ENCODE measurements around the gene LNX2.

LNX2 gene

GRCh38 chr13:27607125-27607524 lies 13.2 kb downstream of the LNX2 start:
- TF ChIP-seq CTCF (conservative IDR thresholded peaks at IDR 0.05): no peak
- peak overlapping the region; percentile 46 for H3K27ac ChIP-seq

DNA sequence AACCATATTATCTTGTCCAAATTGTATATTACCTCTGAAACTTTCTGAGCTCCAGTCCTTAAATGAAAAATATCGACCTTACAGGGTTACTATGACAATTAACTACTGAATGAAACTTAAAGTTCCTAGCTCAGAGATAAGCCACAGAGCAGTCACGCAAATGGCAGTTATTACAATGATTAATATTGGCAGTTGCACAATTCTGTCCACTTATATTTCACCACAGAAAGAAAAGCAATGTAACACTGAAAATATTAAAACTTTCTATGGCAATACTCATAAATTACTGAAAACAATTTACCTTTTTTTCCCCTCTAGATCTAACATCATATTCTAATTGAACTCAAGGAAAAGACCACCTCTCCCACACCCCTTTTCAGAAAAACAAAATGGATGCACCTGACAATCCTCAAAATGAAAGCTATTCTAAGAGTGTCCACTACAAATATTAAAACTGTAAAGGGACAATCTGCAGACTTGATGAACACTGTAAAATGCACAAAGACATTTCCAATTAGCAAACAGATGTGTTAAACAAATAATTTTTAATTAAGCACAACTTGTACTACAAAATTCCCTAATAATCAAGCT lies 14.6 kb downstream of the LNX2 start:
- no peak for TF ChIP-seq CTCF (conservative IDR thresholded peaks at IDR 0.05)
- peak overlapping the region; percentile 46 for H3K27ac ChIP-seq

DNA sequence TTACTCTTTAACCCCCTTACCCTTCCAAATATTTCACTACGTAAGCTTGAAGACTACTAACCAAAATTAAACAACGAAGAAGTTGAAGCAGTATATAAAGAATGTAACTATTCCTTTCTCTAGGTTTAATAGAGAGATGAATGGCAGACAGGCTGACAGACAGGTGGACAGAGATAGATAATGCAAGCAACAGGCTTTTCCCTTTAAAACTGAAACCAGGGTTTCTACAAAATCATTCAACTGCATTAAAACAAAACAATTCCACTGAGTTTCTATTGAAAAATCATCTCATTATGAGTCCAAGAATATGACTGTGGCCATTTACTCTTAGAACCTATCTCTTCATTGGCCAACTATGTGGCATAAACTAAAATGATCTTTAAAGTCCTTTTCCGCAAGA lies 15.2 kb downstream of the LNX2 start:
- peak overlapping the region; percentile 46; the same call in 1 of the 2 replicates for H3K27ac ChIP-seq

GRCh38 chr13:27601803-27602202 lies 18.5 kb downstream of the LNX2 start:
- no peak for TF ChIP-seq CTCF (conservative IDR thresholded peaks at IDR 0.05)
- peak overlapping the region; percentile 14 for H3K27ac ChIP-seq

More for the DNA sequence above, 15.2 kb downstream of the LNX2 start:
- TF ChIP-seq CTCF (conservative IDR thresholded peaks at IDR 0.05): no peak

- H3K27ac ChIP-seq: peak overlapping the region; percentile 14
- TF ChIP-seq CTCF (conservative IDR thresholded peaks at IDR 0.05): no peak
Observed at GRCh38 chr13:27601208-27601607, 19.1 kb downstream of the LNX2 start.

GRCh38 chr13:27600711-27601110 lies 19.6 kb downstream of the LNX2 start:
- TF ChIP-seq CTCF (conservative IDR thresholded peaks at IDR 0.05): no peak
- H3K27ac ChIP-seq: 0 out of 2 replicates have a peak overlapping the region, but pooled peaks have one; percentile 14

GRCh38 chr13:27599845-27600553 lies 20.3 kb downstream of the LNX2 start:
- no peak overlapping the region for H3K27ac ChIP-seq
- TF ChIP-seq CTCF (conservative IDR thresholded peaks at IDR 0.05): no peak
